ENCODE data around the gene CDK5. TPM values are rescaled to one million over a fixed set of nuclear protein-coding genes. Genes with fewer than 3 reads are reported as not detected.

CDK5 gene
- polyA plus RNA-seq, 3 donors = 5.9 to 9.1 (median 7.8) TPM

- WGBS, 3 donors = 62 to 80% (median 68%) methylated on average over 10 of the region's 10 CpGs
- H3K27ac ChIP-seq (ENCODE audit: low read depth, low read length) = no peak overlapping the region
Observed at GRCh38 chr7:151077705-151078232, 20.1 kb upstream of the CDK5 start.

- 65 to 84% (median 77%) methylated on average over 29 to 33 of the region's 33 CpGs for WGBS, 3 donors
Observed at GRCh38 chr7:151076863-151077704, 19.4 kb upstream of the CDK5 start.

DNA sequence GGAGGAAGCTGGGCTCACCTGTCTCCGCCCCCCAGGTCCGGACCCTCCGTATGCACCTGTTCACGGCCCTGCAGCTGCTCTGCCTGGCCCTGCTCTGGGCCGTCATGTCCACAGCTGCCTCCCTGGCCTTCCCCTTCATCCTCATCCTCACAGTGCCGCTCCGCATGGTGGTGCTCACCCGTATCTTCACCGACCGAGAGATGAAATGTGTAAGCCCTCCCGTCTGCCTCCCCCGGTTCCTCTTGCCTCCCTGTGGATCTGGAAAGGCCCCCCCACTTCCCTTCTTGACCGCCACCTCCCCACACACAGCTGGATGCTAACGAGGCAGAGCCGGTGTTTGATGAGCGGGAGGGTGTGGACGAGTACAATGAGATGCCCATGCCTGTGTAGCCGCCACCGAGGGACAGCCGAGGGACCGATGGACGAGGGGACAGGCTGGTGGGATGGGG lies 18.3 kb upstream of the CDK5 start:
- no peak overlapping the region for H3K27ac ChIP-seq (ENCODE audit: low read depth, low read length)
- 81 to 85% (median 83%) methylated on average over 22 of the region's 22 CpGs for WGBS, 3 donors

More at GRCh38 chr7:151076863-151077704, 19.4 kb upstream of the CDK5 start:
- no peak overlapping the region for H3K27ac ChIP-seq (ENCODE audit: low read depth, low read length)

DNA sequence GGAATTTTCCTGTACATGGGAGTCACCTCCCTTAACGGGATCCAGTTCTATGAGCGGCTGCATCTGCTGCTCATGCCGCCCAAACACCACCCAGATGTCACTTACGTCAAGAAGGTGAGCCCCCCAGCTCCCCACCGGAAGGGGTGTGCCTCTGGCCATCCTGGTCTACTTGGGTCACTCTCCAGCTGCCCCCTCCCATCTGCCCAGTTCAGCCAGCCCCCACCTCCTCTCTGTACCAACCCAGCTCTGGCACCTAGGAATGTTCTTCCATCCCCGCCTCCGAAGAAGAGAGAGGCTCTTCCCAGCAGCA lies 17.9 kb upstream of the CDK5 start:
- no peak overlapping the region for H3K27ac ChIP-seq (ENCODE audit: low read depth, low read length)
- WGBS, 3 donors = 86 to 92% (median 89%) methylated on average over 7 of the region's 7 CpGs

GRCh38 chr7:151074817-151075661 lies 17.3 kb upstream of the CDK5 start:
- WGBS, 3 donors = 91 to 93% (median 91%) methylated on average over 26 of the region's 26 CpGs
- no peak overlapping the region for H3K27ac ChIP-seq (ENCODE audit: low read depth, low read length)

GRCh38 chr7:151073990-151074389 lies 16.3 kb upstream of the CDK5 start:
- no peak overlapping the region for H3K27ac ChIP-seq (ENCODE audit: low read depth, low read length)
- 83 to 92% (median 87%) methylated on average over 17 of the region's 17 CpGs for WGBS, 3 donors

- no peak overlapping the region for H3K27ac ChIP-seq (ENCODE audit: low read depth, low read length)
- 88 to 95% (median 94%) methylated on average over 39 of the region's 39 CpGs for WGBS, 3 donors
Observed at GRCh38 chr7:151071032-151071866, 13.6 kb upstream of the CDK5 start.

DNA sequence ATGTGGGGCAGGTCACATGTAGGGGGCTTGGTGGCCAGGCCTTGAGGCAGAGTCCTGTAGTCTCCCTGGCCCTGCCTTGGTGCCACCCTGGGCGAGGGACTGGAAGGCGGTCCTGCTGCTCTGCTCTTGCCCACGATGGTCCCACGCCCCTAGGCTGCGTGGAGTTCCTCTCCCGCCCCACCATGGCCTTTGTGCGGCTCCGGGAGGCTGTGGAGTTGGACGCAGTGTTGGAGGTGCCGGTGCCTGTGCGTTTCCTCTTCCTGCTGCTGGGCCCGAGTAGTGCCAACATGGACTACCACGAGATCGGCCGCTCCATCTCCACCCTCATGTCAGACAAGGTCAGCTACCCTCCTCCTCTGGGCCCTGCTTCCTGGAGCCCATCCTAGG lies 12.9 kb upstream of the CDK5 start:
- 92 to 95% (median 94%) methylated on average over 13 to 15 of the region's 15 CpGs for WGBS, 3 donors
- no peak overlapping the region for H3K27ac ChIP-seq (ENCODE audit: low read depth, low read length)

GRCh38 chr7:151069841-151070573 lies 12.3 kb upstream of the CDK5 start:
- 85 to 92% (median 91%) methylated on average over 17 of the region's 17 CpGs for WGBS, 3 donors

GRCh38 chr7:151068069-151068773 lies 10.5 kb upstream of the CDK5 start:
- no peak overlapping the region for H3K27ac ChIP-seq (ENCODE audit: low read depth, low read length)
- 86 to 89% (median 87%) methylated on average over 12 of the region's 12 CpGs for WGBS, 3 donors

More at GRCh38 chr7:151069841-151070573, 12.3 kb upstream of the CDK5 start:
- H3K27ac ChIP-seq (ENCODE audit: low read depth, low read length) = no peak overlapping the region

GRCh38 chr7:151066273-151066974 lies 8.7 kb upstream of the CDK5 start:
- WGBS, 3 donors = 89 to 94% (median 93%) methylated on average over 38 to 39 of the region's 39 CpGs
- H3K27ac ChIP-seq (ENCODE audit: low read depth, low read length) = no peak overlapping the region

GRCh38 chr7:151065516-151065915 lies 7.8 kb upstream of the CDK5 start:
- no peak overlapping the region for H3K27ac ChIP-seq (ENCODE audit: low read depth, low read length)
- WGBS, 3 donors = 59 to 93% (median 89%) methylated on average over 14 of the region's 14 CpGs

DNA sequence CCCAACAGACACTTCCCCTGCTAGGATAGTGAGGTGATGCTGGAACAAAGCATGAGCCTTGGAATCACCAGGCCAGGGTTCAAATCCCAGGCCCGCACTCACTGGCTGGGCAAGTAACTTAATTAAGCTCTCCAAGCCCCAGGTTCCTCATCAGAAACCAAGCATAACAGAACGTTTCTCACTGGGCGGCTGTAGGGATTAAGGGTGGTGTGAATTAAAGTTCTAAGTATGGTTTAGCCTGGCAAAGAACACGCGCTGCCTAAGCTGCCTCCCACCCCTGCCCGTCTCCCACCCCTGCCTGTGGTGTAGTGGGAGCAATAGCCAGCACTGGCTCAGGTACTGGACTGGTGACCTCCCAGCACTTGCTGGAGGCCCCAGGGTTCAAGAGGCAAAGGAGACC lies 7.3 kb upstream of the CDK5 start:
- 81 to 94% (median 90%) methylated on average over 6 of the region's 6 CpGs for WGBS, 3 donors

DNA sequence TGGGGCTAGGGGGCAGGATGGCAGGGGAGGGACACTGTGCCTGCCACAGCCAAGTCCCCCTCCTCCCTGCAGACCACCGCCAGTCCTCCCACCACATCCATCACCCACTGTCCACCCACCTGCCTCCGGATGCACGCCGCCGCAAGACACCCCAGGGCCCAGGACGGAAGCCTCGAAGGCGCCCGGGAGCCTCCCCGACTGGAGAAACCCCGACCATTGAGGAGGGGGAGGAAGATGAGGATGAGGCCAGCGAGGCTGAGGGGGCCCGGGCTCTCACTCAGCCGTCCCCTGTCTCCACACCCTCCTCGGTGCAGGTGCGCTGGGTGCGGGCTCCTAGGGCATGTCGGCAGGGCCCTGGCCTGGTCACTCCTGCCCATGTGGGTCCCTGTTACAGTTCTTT lies 6.8 kb upstream of the CDK5 start:
- 92 to 94% (median 93%) methylated on average over 11 to 18 of the region's 18 CpGs for WGBS, 3 donors
- no peak overlapping the region for H3K27ac ChIP-seq (ENCODE audit: low read depth, low read length)

More for the DNA sequence above, 7.3 kb upstream of the CDK5 start:
- H3K27ac ChIP-seq (ENCODE audit: low read depth, low read length) = no peak overlapping the region

GRCh38 chr7:151063212-151063561 lies 5.5 kb upstream of the CDK5 start:
- WGBS, 3 donors = 15 to 68% (median 53%) methylated on average over 9 to 11 of the region's 11 CpGs

GRCh38 chr7:151062399-151063211 lies 4.9 kb upstream of the CDK5 start:
- WGBS, 3 donors = 14 to 73% (median 60%) methylated on average over 37 to 43 of the region's 43 CpGs

More at GRCh38 chr7:151063212-151063561, 5.5 kb upstream of the CDK5 start:
- H3K27ac ChIP-seq (ENCODE audit: low read depth, low read length) = no peak overlapping the region

More at GRCh38 chr7:151062399-151063211, 4.9 kb upstream of the CDK5 start:
- no peak overlapping the region for H3K27ac ChIP-seq (ENCODE audit: low read depth, low read length)
